ENCODE results near the gene GYG1.
"Not testable (repeated sequence)": the region's sequence is repeated elsewhere in the genome, so short reads cannot be mapped to it uniquely, and the experiment has no call there.

GYG1 gene

GRCh38 chr3:148991219-148992026, at the start of gene GYG1:
GYG1 (plus strand) TSS chr3:148991540; CDS start chr3:148991641, 101 bp downstream.
- peak; percentile 47 for DNase-seq

GRCh38 chr3:148943506-148944205, 47.7 kb upstream of the GYG1 start:
- peak; percentile 90 for DNase-seq

GRCh38 chr3:148945116-148945515, 46.2 kb upstream of the GYG1 start:
- DNase-seq, result no peak

- no peak for DNase-seq
These were observed 42.3 kb upstream of the GYG1 start for GRCh38 chr3:148948913-148949657.

GRCh38 chr3:148950806-148951205, 40.5 kb upstream of the GYG1 start:
- no peak for DNase-seq

GRCh38 chr3:148951599-148952361, 39.6 kb upstream of the GYG1 start:
- DNase-seq, result no peak

GRCh38 chr3:148953094-148953493, 38.2 kb upstream of the GYG1 start:
- DNase-seq, result no peak

GRCh38 chr3:148954981-148955380, 36.4 kb upstream of the GYG1 start:
- DNase-seq, result no peak

- DNase-seq, result peak; percentile 30
These were observed 35.6 kb upstream of the GYG1 start for GRCh38 chr3:148955544-148956346.

- DNase-seq, result no peak
These were observed 33.8 kb upstream of the GYG1 start for GRCh38 chr3:148957586-148957985.

GRCh38 chr3:148958696-148959095, 32.6 kb upstream of the GYG1 start:
- no peak for DNase-seq

- DNase-seq, result no peak
These were observed 28.8 kb upstream of the GYG1 start for GRCh38 chr3:148962513-148962912.

- DNase-seq, result no peak
These were observed 26.5 kb upstream of the GYG1 start for GRCh38 chr3:148964809-148965208.

- DNase-seq, result no peak
These were observed 23.0 kb upstream of the GYG1 start for GRCh38 chr3:148968321-148968720.

GRCh38 chr3:148970271-148970670, 21.1 kb upstream of the GYG1 start:
- no peak for DNase-seq

GRCh38 chr3:148971401-148972163, 19.8 kb upstream of the GYG1 start:
- DNase-seq, result no peak

GRCh38 chr3:148974726-148975125, 16.6 kb upstream of the GYG1 start:
- DNase-seq, result no peak

GRCh38 chr3:148975248-148975647, 16.1 kb upstream of the GYG1 start:
- DNase-seq, result no peak

- DNase-seq, result no peak
These were observed 15.6 kb upstream of the GYG1 start for GRCh38 chr3:148975696-148976095.

- DNase-seq, result no peak
These were observed 10.1 kb upstream of the GYG1 start for GRCh38 chr3:148981273-148981672.

GRCh38 chr3:148987551-148987950, 3.8 kb upstream of the GYG1 start:
- DNase-seq, result not testable (repeated sequence)
